ENCODE results near the gene EFCAB11. TPM values are rescaled to one million over a fixed set of nuclear protein-coding genes. Genes with fewer than 3 reads are reported as not detected.

The EFCAB11 gene
- total and polyA plus RNA-seq, 4 donors, result 3.4 to 8.8 (median 6.3) TPM

DNA sequence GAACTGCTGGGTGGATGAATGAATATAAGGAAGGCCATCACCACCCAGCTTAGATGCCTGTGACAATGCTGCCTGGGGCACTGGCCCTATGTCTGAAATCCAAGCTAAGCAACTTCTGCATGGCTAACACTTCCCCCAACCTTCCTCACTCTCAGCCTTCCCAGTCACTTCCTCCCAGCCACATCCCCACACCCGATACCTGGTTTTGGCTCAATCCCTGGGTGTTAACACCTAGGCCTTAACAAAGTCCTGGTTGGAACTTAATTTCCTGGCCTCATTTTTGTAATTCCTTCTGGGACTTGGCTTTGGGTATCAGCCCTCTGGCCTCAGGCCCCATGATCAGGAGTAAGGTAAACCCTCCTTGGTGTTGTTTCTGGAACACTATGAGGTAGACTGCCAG, 110.0 kb downstream of the EFCAB11 start:
- H3K4me1 ChIP-seq (ENCODE audit: control insufficient read depth in 1 of 2, insufficient read depth in 2 of 2, low read length in 2 of 2), result no peaks in the 10 kb centered on the region
- no peak overlapping the region for H3K4me3 ChIP-seq (ENCODE audit: low read length in 2 of 2)
- H3K9me3 ChIP-seq (ENCODE audit: control insufficient read depth, low read length), result no peaks in the 10 kb centered on the region
- 10 to 19% methylated on average over 1 of the region's 1 CpG for WGBS, 2 donors
- ATAC-seq (ENCODE audit: low FRiP score) (no peak), DNase-seq (no peak)
- H3K27me3 ChIP-seq (ENCODE audit: control insufficient read depth in 1 of 2, insufficient read depth in 2 of 2, low read length in 1 of 2), result no peaks in the 10 kb centered on the region
- no peaks in the 10 kb centered on the region for H3K36me3 ChIP-seq (ENCODE audit: control insufficient read depth in 1 of 2, insufficient read depth in 2 of 2, low read length in 1 of 2)
- intact Hi-C loops (cut with DNase I), result loop anchor here in 1 of 2 donors (10.0 kb wide), 1 partner anchor 420 kb away; no protein-coding TSS in a partner anchor
- no peak overlapping the region for H3K27ac ChIP-seq (ENCODE audit: low read depth in 1 of 2, low read length in 2 of 2)

DNA sequence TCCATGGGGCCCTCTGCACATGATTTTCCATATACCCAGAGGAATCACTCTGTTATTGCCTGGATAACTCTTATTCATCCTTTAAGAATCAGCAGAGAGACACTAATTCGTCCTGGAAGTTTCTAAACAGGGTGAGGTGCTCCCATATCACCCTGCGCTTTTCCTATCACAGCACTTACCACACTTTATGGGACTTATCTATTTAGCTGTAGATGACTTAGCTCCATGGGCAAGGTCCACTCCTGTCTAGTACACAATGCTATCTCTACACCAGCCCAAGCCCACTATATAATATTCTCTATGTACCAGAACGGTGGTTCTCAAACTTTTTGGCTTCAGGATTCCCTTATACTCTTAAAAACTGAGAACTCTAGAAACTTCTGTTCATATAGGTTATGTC, 111.7 kb downstream of the EFCAB11 start:
- ATAC-seq (ENCODE audit: low FRiP score), result no peak
- Histone ChIP-seq H3K36me3 (ENCODE audit: control insufficient read depth in 1 of 2, insufficient read depth in 2 of 2, low read length in 1 of 2) (no peaks in the 10 kb centered on the region), H3K9me3 (ENCODE audit: control insufficient read depth, low read length) (no peaks in the 10 kb centered on the region), H3K4me3 (ENCODE audit: low read length in 2 of 2) (no peak overlapping the region), H3K27me3 (ENCODE audit: control insufficient read depth in 1 of 2, insufficient read depth in 2 of 2, low read length in 1 of 2) (no peaks in the 10 kb centered on the region), H3K4me1 (ENCODE audit: control insufficient read depth in 1 of 2, insufficient read depth in 2 of 2, low read length in 2 of 2) (no peaks in the 10 kb centered on the region), H3K27ac (ENCODE audit: low read depth in 1 of 2, low read length in 2 of 2) (no peak overlapping the region)
- no peak for DNase-seq
- intact Hi-C loops (cut with DNase I), result loop anchor here in 1 of 2 donors (10.0 kb wide), 1 partner anchor 418 kb away; no protein-coding TSS in a partner anchor
- 93 to 97% methylated on average over 3 of the region's 3 CpGs for WGBS, 2 donors

GRCh38 chr14:89841851-89842250, 112.7 kb downstream of the EFCAB11 start:
- Histone ChIP-seq H3K36me3 (ENCODE audit: control insufficient read depth in 1 of 2, insufficient read depth in 2 of 2, low read length in 1 of 2) (no peaks in the 10 kb centered on the region), H3K4me1 (ENCODE audit: control insufficient read depth in 1 of 2, insufficient read depth in 2 of 2, low read length in 2 of 2) (no peaks in the 10 kb centered on the region), H3K9me3 (ENCODE audit: control insufficient read depth, low read length) (no peaks in the 10 kb centered on the region), H3K4me3 (ENCODE audit: low read length in 2 of 2) (no peak overlapping the region), H3K27me3 (ENCODE audit: control insufficient read depth in 1 of 2, insufficient read depth in 2 of 2, low read length in 1 of 2) (no peaks in the 10 kb centered on the region), H3K27ac (ENCODE audit: low read depth in 1 of 2, low read length in 2 of 2) (no peak overlapping the region)
- WGBS, 2 donors, result 97% methylated on average over 6 of the region's 6 CpGs
- no peak for ATAC-seq (ENCODE audit: low FRiP score)
- DNase-seq, result no peak
- intact Hi-C loops (cut with DNase I), result loop anchor here in 1 of 2 donors (10.0 kb wide), 1 partner anchor 417 kb away; no protein-coding TSS in a partner anchor

DNA sequence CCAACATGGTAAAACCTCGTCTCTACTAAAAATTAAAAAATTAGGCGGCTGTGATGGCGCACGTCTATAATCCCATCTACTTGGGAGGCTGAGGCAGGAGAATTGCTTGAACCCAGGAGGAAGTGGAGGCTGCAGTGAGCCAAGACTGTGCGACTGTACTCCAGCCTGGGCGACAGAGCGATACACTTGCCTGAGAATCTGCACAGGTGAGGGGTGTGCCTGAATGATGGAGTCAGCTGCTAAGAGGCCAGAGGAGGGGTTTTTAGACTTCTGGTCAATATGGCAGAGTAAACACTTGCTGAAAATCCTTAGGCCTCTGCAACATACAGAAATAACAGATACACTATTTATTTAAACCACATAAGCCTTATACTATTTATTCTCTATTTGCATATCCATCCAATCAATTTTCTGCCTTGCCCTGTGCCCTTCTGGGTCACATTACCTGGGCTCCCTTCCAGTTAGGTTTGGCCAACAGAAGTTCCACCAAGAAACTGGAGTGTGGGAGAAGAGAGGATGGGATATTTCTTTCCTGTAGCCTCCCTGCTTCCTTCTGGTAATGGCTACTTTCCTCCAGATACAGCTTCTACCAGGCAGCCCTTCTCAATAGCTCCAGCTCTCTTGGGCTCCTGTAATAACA, 117.6 kb downstream of the EFCAB11 start:
- H3K27ac ChIP-seq (ENCODE audit: low read depth in 1 of 2, low read length in 2 of 2), result no peak overlapping the region
- WGBS, 2 donors, result 99% methylated on average over 7 of the region's 7 CpGs
- no peaks in the 10 kb centered on the region for H3K27me3 ChIP-seq (ENCODE audit: control insufficient read depth in 1 of 2, insufficient read depth in 2 of 2, low read length in 1 of 2)
- H3K36me3 ChIP-seq (ENCODE audit: control insufficient read depth in 1 of 2, insufficient read depth in 2 of 2, low read length in 1 of 2), result no peaks in the 10 kb centered on the region
- intact Hi-C loops (cut with DNase I), result no loop called here
- H3K4me3 ChIP-seq (ENCODE audit: low read length in 2 of 2), result no peak overlapping the region
- ATAC-seq (ENCODE audit: low FRiP score) (no peak), DNase-seq (no peak)
- H3K9me3 ChIP-seq (ENCODE audit: control insufficient read depth, low read length), result no peaks in the 10 kb centered on the region
- no peaks in the 10 kb centered on the region for H3K4me1 ChIP-seq (ENCODE audit: control insufficient read depth in 1 of 2, insufficient read depth in 2 of 2, low read length in 2 of 2)

DNA sequence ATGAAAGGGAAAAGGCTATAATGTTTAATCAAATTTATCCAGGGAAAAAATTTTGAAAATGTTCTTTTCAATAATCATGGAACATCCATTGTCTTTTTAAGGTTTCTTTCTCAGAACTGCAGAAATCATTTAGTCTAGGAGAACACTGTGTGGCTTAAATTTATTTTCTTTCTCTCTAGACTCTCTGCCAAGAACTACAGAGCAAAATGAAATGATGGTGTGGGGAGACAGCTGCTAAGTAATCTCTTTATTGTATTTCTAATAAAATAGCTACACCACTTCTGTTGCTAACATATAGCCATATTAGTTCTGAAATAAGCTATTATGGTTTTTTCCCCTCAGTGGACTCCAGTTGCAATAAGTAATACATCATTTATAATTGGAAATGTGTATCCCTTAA, 120.9 kb downstream of the EFCAB11 start:
- H3K36me3 ChIP-seq (ENCODE audit: control insufficient read depth in 1 of 2, insufficient read depth in 2 of 2, low read length in 1 of 2), result no peaks in the 10 kb centered on the region
- H3K4me3 ChIP-seq (ENCODE audit: low read length in 2 of 2), result no peak overlapping the region
- no peaks in the 10 kb centered on the region for H3K9me3 ChIP-seq (ENCODE audit: control insufficient read depth, low read length)
- ATAC-seq (ENCODE audit: low FRiP score) (no peak), DNase-seq (no peak)
- intact Hi-C loops (cut with DNase I), result no loop called here
- no peaks in the 10 kb centered on the region for H3K27me3 ChIP-seq (ENCODE audit: control insufficient read depth in 1 of 2, insufficient read depth in 2 of 2, low read length in 1 of 2)
- no peak overlapping the region for H3K27ac ChIP-seq (ENCODE audit: low read depth in 1 of 2, low read length in 2 of 2)
- H3K4me1 ChIP-seq (ENCODE audit: control insufficient read depth in 1 of 2, insufficient read depth in 2 of 2, low read length in 2 of 2), result no peaks in the 10 kb centered on the region

- no peak for DNase-seq
- Histone ChIP-seq H3K9me3 (ENCODE audit: control insufficient read depth, low read length) (no peaks in the 10 kb centered on the region), H3K4me3 (ENCODE audit: low read length in 2 of 2) (no peak overlapping the region), H3K4me1 (ENCODE audit: control insufficient read depth in 1 of 2, insufficient read depth in 2 of 2, low read length in 2 of 2) (no peaks in the 10 kb centered on the region), H3K27ac (ENCODE audit: low read depth in 1 of 2, low read length in 2 of 2) (no peak overlapping the region), H3K36me3 (ENCODE audit: control insufficient read depth in 1 of 2, insufficient read depth in 2 of 2, low read length in 1 of 2) (no peaks in the 10 kb centered on the region), H3K27me3 (ENCODE audit: control insufficient read depth in 1 of 2, insufficient read depth in 2 of 2, low read length in 1 of 2) (no peaks in the 10 kb centered on the region)
- intact Hi-C loops (cut with DNase I), result no loop called here
- no peak for ATAC-seq (ENCODE audit: low FRiP score)
- 8 to 11% methylated on average over 3 of the region's 3 CpGs for WGBS, 2 donors
These were observed 121.4 kb downstream of the EFCAB11 start for GRCh38 chr14:89833120-89833532.

- Histone ChIP-seq H3K9me3 (ENCODE audit: control insufficient read depth, low read length) (no peaks in the 10 kb centered on the region), H3K36me3 (ENCODE audit: control insufficient read depth in 1 of 2, insufficient read depth in 2 of 2, low read length in 1 of 2) (no peaks in the 10 kb centered on the region), H3K27ac (ENCODE audit: low read depth in 1 of 2, low read length in 2 of 2) (no peak overlapping the region), H3K27me3 (ENCODE audit: control insufficient read depth in 1 of 2, insufficient read depth in 2 of 2, low read length in 1 of 2) (no peaks in the 10 kb centered on the region), H3K4me3 (ENCODE audit: low read length in 2 of 2) (no peak overlapping the region), H3K4me1 (ENCODE audit: control insufficient read depth in 1 of 2, insufficient read depth in 2 of 2, low read length in 2 of 2) (no peaks in the 10 kb centered on the region)
- no peak for DNase-seq
- ATAC-seq (ENCODE audit: low FRiP score), result no peak
- intact Hi-C loops (cut with DNase I), result no loop called here
- 88 to 89% methylated on average over 5 of the region's 5 CpGs for WGBS, 2 donors
These were observed 125.9 kb downstream of the EFCAB11 start for GRCh38 chr14:89828471-89829165.

DNA sequence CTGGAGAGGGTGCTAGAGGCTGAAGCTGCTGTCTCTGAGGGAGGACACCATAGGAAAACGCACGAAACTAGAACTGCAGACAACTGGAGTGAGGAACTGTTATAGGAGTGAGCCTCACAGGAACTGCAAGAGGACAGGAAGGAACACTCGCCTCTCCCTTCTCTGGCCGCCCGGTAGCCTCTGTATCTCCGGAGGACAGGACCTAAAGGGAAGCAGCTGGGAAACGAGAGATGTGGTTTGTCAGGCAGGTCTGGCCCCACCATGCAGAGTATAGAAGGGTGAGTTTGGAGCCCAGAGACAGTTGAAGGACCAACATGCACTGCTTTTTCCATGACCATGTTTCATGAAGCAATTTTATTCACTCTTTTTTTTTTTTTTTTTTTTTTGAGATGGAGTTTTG, 127.3 kb downstream of the EFCAB11 start:
- H3K36me3 ChIP-seq (ENCODE audit: control insufficient read depth in 1 of 2, insufficient read depth in 2 of 2, low read length in 1 of 2), result no peaks in the 10 kb centered on the region
- H3K27ac ChIP-seq (ENCODE audit: low read depth in 1 of 2, low read length in 2 of 2), result no peak overlapping the region
- 90 to 92% methylated on average over 7 of the region's 7 CpGs for WGBS, 2 donors
- H3K4me1 ChIP-seq (ENCODE audit: control insufficient read depth in 1 of 2, insufficient read depth in 2 of 2, low read length in 2 of 2), result no peaks in the 10 kb centered on the region
- H3K4me3 ChIP-seq (ENCODE audit: low read length in 2 of 2), result no peak overlapping the region
- intact Hi-C loops (cut with DNase I), result no loop called here
- H3K27me3 ChIP-seq (ENCODE audit: control insufficient read depth in 1 of 2, insufficient read depth in 2 of 2, low read length in 1 of 2), result no peaks in the 10 kb centered on the region
- no peak for ATAC-seq (ENCODE audit: low FRiP score)
- peaks cover 2% of the 10 kb centered on the region for H3K9me3 ChIP-seq (ENCODE audit: control insufficient read depth, low read length)
- DNase-seq, result no peak

DNA sequence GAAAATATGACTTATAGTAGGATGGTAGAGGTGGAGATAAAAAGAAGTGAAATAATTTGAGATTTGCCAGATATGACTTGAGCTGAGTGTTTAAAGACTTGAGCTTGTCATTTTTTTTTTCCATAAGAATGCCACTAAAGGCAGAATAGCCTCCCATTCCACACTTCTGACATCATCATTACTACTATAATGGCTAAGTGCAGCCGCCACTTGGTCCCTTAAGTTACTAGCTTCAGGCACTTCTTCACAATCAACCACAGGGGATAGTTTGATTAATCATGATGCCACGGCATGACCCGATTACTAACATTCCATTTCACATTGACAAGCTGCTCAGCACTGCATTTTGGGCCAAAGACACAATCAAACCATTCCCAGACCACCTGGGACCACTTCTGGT, 127.9 kb downstream of the EFCAB11 start:
- no peak for DNase-seq
- intact Hi-C loops (cut with DNase I), result no loop called here
- no peaks in the 10 kb centered on the region for H3K36me3 ChIP-seq (ENCODE audit: control insufficient read depth in 1 of 2, insufficient read depth in 2 of 2, low read length in 1 of 2)
- ATAC-seq (ENCODE audit: low FRiP score), result no peak
- H3K27ac ChIP-seq (ENCODE audit: low read depth in 1 of 2, low read length in 2 of 2), result no peak overlapping the region
- WGBS, 2 donors, result 79 to 88% methylated on average over 3 of the region's 3 CpGs
- H3K9me3 ChIP-seq (ENCODE audit: control insufficient read depth, low read length), result peaks cover 2% of the 10 kb centered on the region
- H3K4me3 ChIP-seq (ENCODE audit: low read length in 2 of 2), result no peak overlapping the region
- no peaks in the 10 kb centered on the region for H3K4me1 ChIP-seq (ENCODE audit: control insufficient read depth in 1 of 2, insufficient read depth in 2 of 2, low read length in 2 of 2)
- H3K27me3 ChIP-seq (ENCODE audit: control insufficient read depth in 1 of 2, insufficient read depth in 2 of 2, low read length in 1 of 2), result no peaks in the 10 kb centered on the region
